GM10266 (cell line): Measurements from ENCODE around the gene CDC45.

Experiments
- DNase-seq: peaks from one replicate; pipeline ENCODE4 v3.0.0; 2012; ENCODE audit errors: extremely low spot score
- TF ChIP-seq, protein P1 (sequence below): IDR thresholded peaks from 2 replicates; pipeline ENCODE4 v1.5.1; 2012; ENCODE audit warnings: mild to moderate bottlenecking, low read depth; ENCODE audit not compliant: control insufficient read depth, insufficient read depth; ENCODE audit errors: missing control alignments

Gene CDC45

DNA sequence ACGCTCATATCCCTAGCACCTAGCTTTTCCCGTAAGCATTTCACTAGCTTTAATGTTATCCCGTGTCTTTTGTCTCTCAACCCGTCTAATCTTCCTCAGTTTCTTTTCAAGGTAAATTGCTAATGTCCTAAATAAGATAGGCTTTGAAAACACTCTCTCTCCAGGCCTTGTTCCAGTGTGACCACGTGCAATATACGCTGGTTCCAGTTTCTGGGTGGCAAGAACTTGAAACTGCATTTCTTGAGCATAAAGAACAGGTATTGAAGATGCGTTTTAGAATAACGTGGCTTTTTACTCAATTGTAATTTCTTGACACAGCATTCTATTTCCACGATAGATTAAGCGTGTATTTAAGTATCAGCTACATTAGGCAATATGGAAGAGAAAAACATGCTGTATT is 1.1 kb downstream of the CDC45 start:
- TF ChIP-seq, protein P1, sequence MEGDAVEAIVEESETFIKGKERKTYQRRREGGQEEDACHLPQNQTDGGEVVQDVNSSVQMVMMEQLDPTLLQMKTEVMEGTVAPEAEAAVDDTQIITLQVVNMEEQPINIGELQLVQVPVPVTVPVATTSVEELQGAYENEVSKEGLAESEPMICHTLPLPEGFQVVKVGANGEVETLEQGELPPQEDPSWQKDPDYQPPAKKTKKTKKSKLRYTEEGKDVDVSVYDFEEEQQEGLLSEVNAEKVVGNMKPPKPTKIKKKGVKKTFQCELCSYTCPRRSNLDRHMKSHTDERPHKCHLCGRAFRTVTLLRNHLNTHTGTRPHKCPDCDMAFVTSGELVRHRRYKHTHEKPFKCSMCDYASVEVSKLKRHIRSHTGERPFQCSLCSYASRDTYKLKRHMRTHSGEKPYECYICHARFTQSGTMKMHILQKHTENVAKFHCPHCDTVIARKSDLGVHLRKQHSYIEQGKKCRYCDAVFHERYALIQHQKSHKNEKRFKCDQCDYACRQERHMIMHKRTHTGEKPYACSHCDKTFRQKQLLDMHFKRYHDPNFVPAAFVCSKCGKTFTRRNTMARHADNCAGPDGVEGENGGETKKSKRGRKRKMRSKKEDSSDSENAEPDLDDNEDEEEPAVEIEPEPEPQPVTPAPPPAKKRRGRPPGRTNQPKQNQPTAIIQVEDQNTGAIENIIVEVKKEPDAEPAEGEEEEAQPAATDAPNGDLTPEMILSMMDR: no peak
- no peak for DNase-seq

DNA sequence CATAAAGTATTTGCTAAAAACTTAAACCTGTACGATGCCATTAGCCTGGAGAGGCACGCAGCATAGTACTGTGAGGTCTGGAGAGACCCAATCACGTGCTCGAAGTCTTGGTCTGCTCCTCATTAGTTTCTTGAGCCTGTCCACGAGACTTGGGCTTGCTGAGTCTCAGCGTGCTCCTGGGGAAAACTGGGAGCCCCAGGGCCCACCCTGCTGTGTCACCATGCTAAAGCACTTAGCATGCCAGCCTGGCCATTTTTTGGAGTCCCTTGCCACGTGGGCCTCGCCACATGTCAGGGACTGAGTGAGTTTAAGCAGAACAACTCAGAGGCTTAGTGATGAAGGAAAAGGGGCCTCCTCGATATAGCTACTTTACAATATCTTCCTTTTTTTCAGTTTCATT is 2.6 kb downstream of the CDC45 start:
- DNase-seq: no peak
- TF ChIP-seq, protein P1: no peak

DNA sequence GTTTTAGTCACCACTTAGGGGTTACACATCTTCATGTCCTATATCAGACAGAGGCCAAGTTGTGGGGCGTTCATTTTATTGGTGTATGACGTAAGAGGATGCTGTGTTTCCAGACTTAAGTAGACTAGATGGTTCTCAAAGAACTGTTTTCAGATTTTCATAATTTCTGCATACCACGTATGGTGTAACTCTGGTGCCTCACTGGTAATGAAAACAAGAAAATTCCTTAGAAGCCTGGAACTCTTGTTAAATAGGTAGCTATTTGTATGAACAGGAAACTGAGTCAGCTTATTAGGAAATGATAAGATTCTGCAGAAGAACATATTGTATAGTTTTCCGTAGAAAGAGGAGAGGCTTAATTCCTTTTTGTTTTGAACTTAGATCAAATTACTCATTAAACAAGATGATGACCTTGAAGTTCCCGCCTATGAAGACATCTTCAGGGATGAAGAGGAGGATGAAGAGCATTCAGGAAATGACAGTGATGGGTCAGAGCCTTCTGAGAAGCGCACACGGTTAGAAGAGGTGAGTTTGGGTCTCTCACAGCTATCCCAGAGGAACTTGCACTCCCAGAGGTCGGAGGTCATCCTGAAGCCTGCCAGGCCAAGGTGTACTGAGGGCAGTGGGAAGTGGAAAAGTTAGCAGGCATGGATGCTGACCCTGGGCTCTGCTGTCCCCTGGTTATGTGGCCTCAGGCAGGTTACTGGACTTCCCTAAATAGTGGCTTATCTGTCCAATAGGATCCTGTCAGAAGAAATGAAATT is 3.9 kb downstream of the CDC45 start:
- TF ChIP-seq, protein P1: no peak
- no peak for DNase-seq

DNA sequence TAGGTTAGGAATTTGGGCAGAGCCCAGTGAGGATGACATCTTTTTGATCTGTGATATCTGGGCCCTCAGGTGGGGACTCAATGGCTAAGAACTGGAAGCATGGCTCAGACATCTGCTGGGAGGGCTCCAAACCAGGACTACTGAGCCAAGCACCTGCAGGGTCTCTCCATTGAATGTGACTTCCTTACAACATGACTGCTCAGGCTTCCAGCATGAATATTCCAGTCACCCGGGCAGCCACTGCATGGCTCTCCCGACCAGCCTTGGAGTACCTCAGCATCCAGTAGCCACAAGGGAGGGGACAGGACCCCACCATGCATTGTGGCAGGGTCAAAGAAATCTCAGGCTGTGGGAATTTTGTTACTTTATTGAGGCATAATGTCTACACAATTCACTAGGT is 8.6 kb downstream of the CDC45 start:
- no peak for DNase-seq
- TF ChIP-seq, protein P1: no peak

DNA sequence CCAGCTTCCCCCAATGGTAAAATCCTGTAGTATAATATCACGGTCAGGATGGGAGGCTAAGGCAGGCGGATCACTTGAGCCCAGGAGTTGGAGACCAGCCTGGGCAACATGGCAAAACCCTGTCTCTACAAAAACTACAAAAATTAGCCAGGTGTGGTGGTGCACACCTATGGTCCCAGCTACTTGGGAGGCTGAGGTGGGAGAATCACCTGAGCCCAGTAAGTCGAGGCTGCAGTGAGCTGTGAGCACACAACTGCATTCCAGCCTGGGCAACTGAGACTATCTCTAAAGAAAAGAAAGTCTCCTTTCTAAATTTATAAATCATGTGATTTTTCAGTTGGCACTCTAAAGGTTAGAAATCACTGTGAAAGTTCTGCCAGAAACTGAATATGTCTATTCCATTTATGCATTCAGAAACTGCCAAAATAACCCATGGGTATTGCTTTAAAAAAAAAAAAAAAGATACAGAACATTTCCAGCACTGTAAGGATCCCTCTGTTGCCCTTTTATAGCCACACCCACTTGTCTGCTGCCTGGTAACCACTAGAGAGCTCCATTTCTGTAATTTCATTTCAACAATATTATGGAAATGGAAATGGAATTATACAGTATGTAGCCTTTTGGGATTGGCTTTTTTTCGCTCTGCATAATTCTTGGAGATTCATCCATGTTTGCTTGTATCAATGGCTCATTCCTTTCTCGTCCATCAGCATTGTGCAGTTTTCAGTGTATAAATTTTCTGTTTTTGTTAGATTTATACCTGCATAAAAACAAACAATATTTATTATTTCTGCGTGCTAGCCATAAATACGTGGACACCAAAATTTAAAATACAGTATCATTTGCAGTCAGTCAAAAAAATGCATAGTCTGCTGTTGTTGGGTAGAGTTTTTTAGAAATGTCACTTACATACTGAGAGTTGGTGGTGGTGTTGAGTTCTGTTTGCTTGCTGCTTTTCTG is 9.4 kb downstream of the CDC45 start:
- no peak for DNase-seq
- TF ChIP-seq, protein P1: no peak

DNA sequence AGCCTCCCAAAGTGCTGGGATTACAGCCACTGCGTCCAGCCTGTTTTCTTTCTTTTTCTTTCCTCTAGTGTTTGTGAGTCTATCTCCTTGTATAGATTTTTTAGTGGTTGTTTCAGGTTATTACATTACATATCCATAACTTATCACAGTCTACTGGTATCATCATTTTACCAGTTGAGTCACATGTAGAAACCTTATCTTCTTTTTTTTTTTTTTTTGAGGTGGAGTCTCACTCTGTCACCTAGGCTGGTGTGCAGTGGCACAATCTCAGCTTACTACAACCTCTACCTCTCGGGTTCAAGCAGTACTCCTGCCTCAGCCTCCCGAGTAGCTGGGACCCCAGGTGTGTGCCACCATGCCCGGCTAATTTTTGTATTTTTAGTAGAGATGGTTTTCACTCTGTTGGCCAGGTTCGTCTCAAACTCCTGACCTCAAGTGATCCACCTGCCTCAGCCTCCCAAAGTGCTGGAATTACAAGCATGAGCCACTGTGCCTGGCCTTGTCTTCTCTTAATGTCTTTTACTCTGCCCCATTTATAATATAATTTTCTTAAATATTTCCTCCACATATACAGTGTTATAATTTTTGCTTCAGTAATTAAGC is 11.0 kb downstream of the CDC45 start:
- TF ChIP-seq, protein P1: no peak
- no peak for DNase-seq
